ENCODE measurements around the gene EMILIN3.

GRCh38 chr20:41314386-41314785, 52.2 kb downstream of the EMILIN3 start:
- TF ChIP-seq, protein P1, sequence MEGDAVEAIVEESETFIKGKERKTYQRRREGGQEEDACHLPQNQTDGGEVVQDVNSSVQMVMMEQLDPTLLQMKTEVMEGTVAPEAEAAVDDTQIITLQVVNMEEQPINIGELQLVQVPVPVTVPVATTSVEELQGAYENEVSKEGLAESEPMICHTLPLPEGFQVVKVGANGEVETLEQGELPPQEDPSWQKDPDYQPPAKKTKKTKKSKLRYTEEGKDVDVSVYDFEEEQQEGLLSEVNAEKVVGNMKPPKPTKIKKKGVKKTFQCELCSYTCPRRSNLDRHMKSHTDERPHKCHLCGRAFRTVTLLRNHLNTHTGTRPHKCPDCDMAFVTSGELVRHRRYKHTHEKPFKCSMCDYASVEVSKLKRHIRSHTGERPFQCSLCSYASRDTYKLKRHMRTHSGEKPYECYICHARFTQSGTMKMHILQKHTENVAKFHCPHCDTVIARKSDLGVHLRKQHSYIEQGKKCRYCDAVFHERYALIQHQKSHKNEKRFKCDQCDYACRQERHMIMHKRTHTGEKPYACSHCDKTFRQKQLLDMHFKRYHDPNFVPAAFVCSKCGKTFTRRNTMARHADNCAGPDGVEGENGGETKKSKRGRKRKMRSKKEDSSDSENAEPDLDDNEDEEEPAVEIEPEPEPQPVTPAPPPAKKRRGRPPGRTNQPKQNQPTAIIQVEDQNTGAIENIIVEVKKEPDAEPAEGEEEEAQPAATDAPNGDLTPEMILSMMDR (IDR thresholded peaks at IDR 0.05; ENCODE audit: poor library complexity): no peak
- TF ChIP-seq EZH2 (IDR thresholded peaks at IDR 0.05; ENCODE audit: borderline replicate concordance): no peak
